Mammary epithelial cell (primary cell): Measurements from ENCODE around the gene ZNF425.

Experiments
- CTCF ChIP-seq, 2 donors: IDR thresholded peaks in 1 of 2; conservative IDR thresholded peaks in 1 of 2; 2 replicates each; pipeline ENCODE4 v1.5.1; 2011 to 2012; ENCODE audit warnings: inconsistent platforms in 2 of 2, low read length in 2 of 2, mild to moderate bottlenecking in 2 of 2, control low read depth in 1 of 2, low read depth in 1 of 2; ENCODE audit not compliant: insufficient read depth in 1 of 2; ENCODE audit errors: extremely low read depth in 1 of 2
- EZH2 ChIP-seq: IDR thresholded peaks from 2 replicates; pipeline ENCODE4 v1.6.1; 2012; ENCODE audit warnings: low read length, inconsistent platforms, borderline replicate concordance

GRCh38 chr7:149133028-149133710 is 7.0 kb upstream of the ZNF425 start:
- TF ChIP-seq EZH2 (no peak), CTCF (conservative IDR thresholded peaks at IDR 0.05 in 1 of 2, IDR thresholded peaks at IDR 0.05 in 1 of 2; ENCODE audit: extremely low read depth in 1 of 2, insufficient read depth in 1 of 2, low read depth in 1 of 2, low read length in 2 of 2) (no peak)
